Neural cell (in vitro differentiated cells): Measurements from ENCODE around the gene THAP12. TPM values are rescaled to one million over a fixed set of nuclear protein-coding genes. Genes with fewer than 3 reads are reported as not detected.

Experiments used
- H2AFZ ChIP-seq: fragments of 200-600, 300-800 bp; sonication (generic), shearing (Covaris generic); 2 replicates; pipeline ENCODE4 v1.6.0; 2014; ENCODE audit warnings: low read depth, mild to moderate bottlenecking, antibody characterized with exemption, low read length, moderate library complexity
- H3F3A ChIP-seq: fragments of 200-600 bp; shearing (Covaris generic); 2 replicates; pipeline ENCODE4 v1.6.1; 2016; ENCODE audit warnings: mild to moderate bottlenecking, moderate library complexity, mixed read lengths, antibody characterized with exemption, low read length; ENCODE audit not compliant: insufficient read depth, poor library complexity, severe bottlenecking
- H3K27ac ChIP-seq: fragments of 200-600, 300-800 bp; sonication (generic), shearing (Covaris generic); 2 replicates; pipeline ENCODE4 v1.5.1; 2014; ENCODE audit warnings: mild to moderate bottlenecking, low read length, moderate library complexity
- H3K27me3 ChIP-seq: fragments of 300-800, 200-600 bp; sonication (generic), shearing (Covaris generic); 2 replicates; pipeline ENCODE4 v1.6.0; 2014; ENCODE audit warnings: mild to moderate bottlenecking, low read depth, low read length, moderate library complexity; ENCODE audit not compliant: insufficient read depth
- H3K36me3 ChIP-seq: fragments of 300-800, 200-600 bp; sonication (generic), shearing (Covaris generic); 2 replicates; pipeline ENCODE4 v1.5.1; 2014; ENCODE audit warnings: mild to moderate bottlenecking, antibody characterized with exemption, low read length, moderate library complexity; ENCODE audit not compliant: insufficient read depth
- H3K4me2 ChIP-seq: fragments of 300-800, 200-600 bp; sonication (generic), shearing (Covaris generic); 2 replicates; pipeline ENCODE4 v1.6.0; 2014; ENCODE audit warnings: mild to moderate bottlenecking, low read length
- H3K4me3 ChIP-seq: fragments of 300-800, 200-600 bp; sonication (generic), shearing (Covaris generic); 2 replicates; pipeline ENCODE4 v1.5.1; 2014; ENCODE audit warnings: mild to moderate bottlenecking, low read length, moderate library complexity
- H3K79me2 ChIP-seq: fragments of 200-600 bp; shearing (Covaris generic); replicated peaks from 2 replicates; pipeline ENCODE4 v1.6.0; 2014; ENCODE audit warnings: mild to moderate bottlenecking, low read length, moderate library complexity; ENCODE audit not compliant: insufficient read depth
- H3K9ac ChIP-seq: fragments of 300-800, 200-600 bp; sonication (generic), shearing (Covaris generic); 2 replicates; pipeline ENCODE4 v1.6.1; 2016; ENCODE audit warnings: mild to moderate bottlenecking, low read length, mixed read lengths
- H3K9me2 ChIP-seq: fragments of 200-600 bp; shearing (Covaris generic); 2 replicates; pipeline ENCODE4 v1.6.1; 2016; ENCODE audit warnings: mild to moderate bottlenecking, low read length, mixed read lengths; ENCODE audit not compliant: insufficient read depth
- H3K9me3 ChIP-seq: fragments of 200-600, 300-800 bp; sonication (generic), shearing (Covaris generic); 2 replicates; pipeline ENCODE4 v1.6.1; 2016; ENCODE audit warnings: mild to moderate bottlenecking, mixed run types, low read length, moderate library complexity, mixed read lengths
- H4K20me1 ChIP-seq: fragments of 200-600 bp; shearing (Covaris generic); 2 replicates; pipeline ENCODE4 v1.6.1; 2016; ENCODE audit warnings: mild to moderate bottlenecking, mixed run types; ENCODE audit not compliant: insufficient read depth
- CTCF ChIP-seq: fragments of 450-650 bp; IDR thresholded peaks from 2 replicates; pipeline ENCODE4 v1.5.1; 2014; ENCODE audit warnings: antibody characterized with exemption, mild to moderate bottlenecking, moderate library complexity; ENCODE audit not compliant: poor library complexity, severe bottlenecking
- EP300 ChIP-seq: fragments of 450-650 bp; conservative IDR thresholded peaks from 2 replicates; pipeline ENCODE4 v1.6.1; 2014; ENCODE audit warnings: antibody characterized with exemption, mild to moderate bottlenecking, moderate library complexity; ENCODE audit not compliant: poor library complexity, severe bottlenecking
- EZH2 ChIP-seq: fragments of 200-600, 300-800 bp; shearing (Covaris generic), sonication (generic); IDR thresholded peaks from 2 replicates; pipeline ENCODE4 v1.6.1; 2014; ENCODE audit warnings: antibody characterized with exemption, low read length, borderline replicate concordance, mild to moderate bottlenecking; ENCODE audit not compliant: insufficient read depth, poor library complexity, severe bottlenecking
- MXI1 ChIP-seq: fragments of 450-650 bp; conservative IDR thresholded peaks from 2 replicates; pipeline ENCODE4 v1.6.1; 2014; ENCODE audit warnings: antibody characterized with exemption, mild to moderate bottlenecking; ENCODE audit not compliant: poor library complexity, severe bottlenecking
- POLR2AphosphoS5 ChIP-seq: IDR thresholded peaks from 2 replicates; pipeline ENCODE4 v1.6.1; 2012
- RAD21 ChIP-seq: fragments of 450-650 bp; conservative IDR thresholded peaks from 2 replicates; pipeline ENCODE4 v1.6.1; 2014; ENCODE audit warnings: antibody characterized with exemption, mild to moderate bottlenecking, moderate library complexity
- SMC3 ChIP-seq: fragments of 450-650 bp; conservative IDR thresholded peaks from 2 replicates; pipeline ENCODE4 v1.6.1; 2014; ENCODE audit warnings: antibody characterized with exemption, mild to moderate bottlenecking, moderate library complexity; ENCODE audit not compliant: poor library complexity
- TAF1 ChIP-seq: IDR thresholded peaks from 2 replicates; pipeline ENCODE4 v1.6.1; 2012; ENCODE audit warnings: low read depth
- polyA plus RNA-seq: library from polyadenylated mRNA; depleted of rRNA; stranded (reverse); fragments of >200 nt; gene quantifications from 2 replicates; pipeline ENCODE4 v1.2.3, GENCODE V29; 2014
- TF ChIP-seq, protein P1 (sequence below): IDR thresholded peaks from 2 replicates; pipeline ENCODE4 v1.6.1; 2012; ENCODE audit warnings: borderline replicate concordance

Gene THAP12
- polyA plus RNA-seq, 1 donor from 2014 or later, result 110 TPM

- no peak overlapping the region for H3K9ac ChIP-seq
- no peak overlapping the region for H3K4me3 ChIP-seq
- no peak overlapping the region for H3K4me2 ChIP-seq
- H3K27me3 ChIP-seq, result peaks cover 35% of the 10 kb centered on the region
- no peak overlapping the region for H2AFZ ChIP-seq
- no peak for TF ChIP-seq MXI1
- TF ChIP-seq SMC3, result no peak
- no peak for TF ChIP-seq CTCF
- TF ChIP-seq, protein P1, sequence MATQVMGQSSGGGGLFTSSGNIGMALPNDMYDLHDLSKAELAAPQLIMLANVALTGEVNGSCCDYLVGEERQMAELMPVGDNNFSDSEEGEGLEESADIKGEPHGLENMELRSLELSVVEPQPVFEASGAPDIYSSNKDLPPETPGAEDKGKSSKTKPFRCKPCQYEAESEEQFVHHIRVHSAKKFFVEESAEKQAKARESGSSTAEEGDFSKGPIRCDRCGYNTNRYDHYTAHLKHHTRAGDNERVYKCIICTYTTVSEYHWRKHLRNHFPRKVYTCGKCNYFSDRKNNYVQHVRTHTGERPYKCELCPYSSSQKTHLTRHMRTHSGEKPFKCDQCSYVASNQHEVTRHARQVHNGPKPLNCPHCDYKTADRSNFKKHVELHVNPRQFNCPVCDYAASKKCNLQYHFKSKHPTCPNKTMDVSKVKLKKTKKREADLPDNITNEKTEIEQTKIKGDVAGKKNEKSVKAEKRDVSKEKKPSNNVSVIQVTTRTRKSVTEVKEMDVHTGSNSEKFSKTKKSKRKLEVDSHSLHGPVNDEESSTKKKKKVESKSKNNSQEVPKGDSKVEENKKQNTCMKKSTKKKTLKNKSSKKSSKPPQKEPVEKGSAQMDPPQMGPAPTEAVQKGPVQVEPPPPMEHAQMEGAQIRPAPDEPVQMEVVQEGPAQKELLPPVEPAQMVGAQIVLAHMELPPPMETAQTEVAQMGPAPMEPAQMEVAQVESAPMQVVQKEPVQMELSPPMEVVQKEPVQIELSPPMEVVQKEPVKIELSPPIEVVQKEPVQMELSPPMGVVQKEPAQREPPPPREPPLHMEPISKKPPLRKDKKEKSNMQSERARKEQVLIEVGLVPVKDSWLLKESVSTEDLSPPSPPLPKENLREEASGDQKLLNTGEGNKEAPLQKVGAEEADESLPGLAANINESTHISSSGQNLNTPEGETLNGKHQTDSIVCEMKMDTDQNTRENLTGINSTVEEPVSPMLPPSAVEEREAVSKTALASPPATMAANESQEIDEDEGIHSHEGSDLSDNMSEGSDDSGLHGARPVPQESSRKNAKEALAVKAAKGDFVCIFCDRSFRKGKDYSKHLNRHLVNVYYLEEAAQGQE, result no peak
- no peak for TF ChIP-seq POLR2AphosphoS5
- TF ChIP-seq RAD21, result no peak
- no peak for TF ChIP-seq TAF1
- no peak for TF ChIP-seq EZH2
- no peak for TF ChIP-seq EP300
- H3K9me3 ChIP-seq, result no peaks in the 10 kb centered on the region
- no peaks in the 10 kb centered on the region for H3K9me2 ChIP-seq
- H3F3A ChIP-seq, result no peaks in the 10 kb centered on the region
- no peaks in the 10 kb centered on the region for H4K20me1 ChIP-seq
- H3K79me2 ChIP-seq, result no peaks in the 10 kb centered on the region
- H3K27ac ChIP-seq, result no peak overlapping the region
- H3K36me3 ChIP-seq, result no peaks in the 10 kb centered on the region
Observed at GRCh38 chr11:76321820-76322524, 59.0 kb downstream of the THAP12 start.

- Histone ChIP-seq H3K4me2 (no peak overlapping the region), H2AFZ (no peak overlapping the region), H3K9me2 (no peaks in the 10 kb centered on the region), H3K9me3 (no peaks in the 10 kb centered on the region), H3K27ac (no peak overlapping the region), H3K27me3 (peaks cover 35% of the 10 kb centered on the region), H4K20me1 (no peaks in the 10 kb centered on the region), H3F3A (no peaks in the 10 kb centered on the region), H3K79me2 (no peaks in the 10 kb centered on the region), H3K36me3 (no peaks in the 10 kb centered on the region), H3K4me3 (no peak overlapping the region), H3K9ac (no peak overlapping the region)
- TF ChIP-seq MXI1 (no peak), RAD21 (no peak), EP300 (no peak), CTCF (no peak), POLR2AphosphoS5 (no peak), SMC3 (no peak)
- TF ChIP-seq, protein P1, result no peak
Observed at GRCh38 chr11:76321340-76321739, 59.6 kb downstream of the THAP12 start.
